Hepatocyte (in vitro differentiated cells): ENCODE data around the gene GATA6. TPM values are rescaled to one million over a fixed set of nuclear protein-coding genes. Genes with fewer than 3 reads are reported as not detected.

Experiments
- DNase-seq: peaks from one replicate; pipeline ENCODE4 v3.0.0-alpha.2; 2016; ENCODE audit warnings: low spot score
- H2AFZ ChIP-seq: fragments of 200-600 bp; sonication (generic); 2 replicates; pipeline ENCODE4 v1.6.0; 2016; ENCODE audit warnings: antibody characterized with exemption, mild to moderate bottlenecking
- H3K27ac ChIP-seq: fragments of 200-600 bp; sonication (generic); 2 replicates; pipeline ENCODE4 v1.5.1; 2016; ENCODE audit warnings: mild to moderate bottlenecking
- H3K27me3 ChIP-seq: fragments of 200-600 bp; sonication (generic); 2 replicates; pipeline ENCODE4 v1.6.1; 2016
- H3K36me3 ChIP-seq: fragments of 200-600 bp; sonication (generic); replicated peaks from 2 replicates; pipeline ENCODE4 v1.5.1; 2016; ENCODE audit warnings: low read depth; ENCODE audit not compliant: insufficient read depth
- H3K4me1 ChIP-seq: fragments of 200-600 bp; sonication (generic); 2 replicates; pipeline ENCODE4 v1.5.1; 2016; ENCODE audit warnings: mild to moderate bottlenecking, moderate library complexity; ENCODE audit not compliant: insufficient read depth
- H3K4me2 ChIP-seq: fragments of 200-600 bp; sonication (generic); 2 replicates; pipeline ENCODE4 v1.6.0; 2016
- H3K4me3 ChIP-seq: fragments of 200-600 bp; sonication (generic); 2 replicates; pipeline ENCODE4 v1.5.1; 2016; ENCODE audit warnings: mild to moderate bottlenecking
- H3K79me2 ChIP-seq: fragments of 200-600 bp; sonication (generic); 2 replicates; pipeline ENCODE4 v1.6.0; 2017; ENCODE audit warnings: mild to moderate bottlenecking
- H3K9me2 ChIP-seq: fragments of 200-600 bp; sonication (generic); replicated peaks from 2 replicates; pipeline ENCODE4 v1.6.0; 2017; ENCODE audit warnings: mild to moderate bottlenecking; ENCODE audit not compliant: insufficient read depth
- H3K9me3 ChIP-seq: fragments of 200-600 bp; sonication (generic); 2 replicates; pipeline ENCODE4 v1.5.1; 2016; ENCODE audit warnings: low read depth, mild to moderate bottlenecking
- H4K20me1 ChIP-seq: fragments of 200-600 bp; sonication (generic); 2 replicates; pipeline ENCODE4 v1.6.0; 2016; ENCODE audit warnings: mild to moderate bottlenecking; ENCODE audit not compliant: insufficient read depth, poor library complexity, severe bottlenecking
- CTCF ChIP-seq: fragments of 200-600 bp; sonication (generic); IDR thresholded peaks from 2 replicates; pipeline ENCODE4 v1.5.1; 2016; ENCODE audit warnings: antibody characterized with exemption, mild to moderate bottlenecking; ENCODE audit not compliant: poor library complexity
- EZH2 ChIP-seq: fragments of 200-600 bp; sonication (generic); IDR thresholded peaks from 2 replicates; pipeline ENCODE4 v1.6.1; 2016; ENCODE audit warnings: antibody characterized with exemption, mild to moderate bottlenecking, borderline replicate concordance
- EZH2phosphoT487 ChIP-seq: fragments of 200-600 bp; sonication (generic); IDR thresholded peaks from one replicate; pipeline ENCODE4 v1.6.1; 2018; ENCODE audit warnings: antibody characterized with exemption, mild to moderate bottlenecking, low read depth, moderate library complexity; ENCODE audit not compliant: unreplicated experiment, severe bottlenecking
- WGBS: methylation state at CpG from one replicate; pipeline ENCODE4 v1.1.6; 2016; ENCODE audit warnings: low lambda C conversion rate; ENCODE audit errors: missing lambda C conversion rate; 5-methylcytosine and 5-hydroxymethylcytosine counted together
- polyA plus RNA-seq: library from polyadenylated mRNA; unstranded; fragments of >200 nt; fragmentation: Nextera tagmentation; extraction: Ambion mirVana; gene quantifications from 2 replicates; pipeline ENCODE4 v1.2.1, GENCODE V29; 2016
- total RNA-seq: library from RNA; depleted of rRNA; stranded (reverse); fragments of >200 nt; gene quantifications from 2 replicates; pipeline ENCODE4 v1.2.3, GENCODE V29; 2014

Gene GATA6
- total and polyA plus RNA-seq, 2 experiments from 2014 or later: 125 to 128 TPM

GRCh38 chr18:22177327-22177871 is 8.0 kb downstream of the GATA6 start:
- no peaks in the 10 kb centered on the region for H3K9me2 ChIP-seq
- H3K4me1 ChIP-seq: peaks cover 21% of the 10 kb centered on the region
- peak overlapping the region; percentile 25 for H3K4me3 ChIP-seq
- H3K36me3 ChIP-seq: no peaks in the 10 kb centered on the region
- H2AFZ ChIP-seq: no peak overlapping the region
- H4K20me1 ChIP-seq: peaks cover 51% of the 10 kb centered on the region
- H3K4me2 ChIP-seq: peak overlapping the region; percentile 84
- peak overlapping the region; percentile 100 for H3K27ac ChIP-seq
- 46% methylated on average over 13 of the region's 13 CpGs for WGBS
- no peaks in the 10 kb centered on the region for H3K9me3 ChIP-seq
- no peak for TF ChIP-seq CTCF
- TF ChIP-seq EZH2phosphoT487: no peak
- TF ChIP-seq EZH2: no peak
- H3K27me3 ChIP-seq: no peaks in the 10 kb centered on the region
- DNase-seq: no peak
- peaks cover 96% of the 10 kb centered on the region for H3K79me2 ChIP-seq

- H3K9me3 ChIP-seq: no peaks in the 10 kb centered on the region
- peak; percentile 55 for DNase-seq
- no peaks in the 10 kb centered on the region for H3K36me3 ChIP-seq
- H3K4me2 ChIP-seq: peak overlapping the region; percentile 84
- H3K4me1 ChIP-seq: peaks cover 35% of the 10 kb centered on the region
- no peaks in the 10 kb centered on the region for H3K9me2 ChIP-seq
- no peak overlapping the region for H2AFZ ChIP-seq
- no peaks in the 10 kb centered on the region for H3K27me3 ChIP-seq
- TF ChIP-seq EZH2phosphoT487: no peak
- peak overlapping the region; percentile 15 for H3K4me3 ChIP-seq
- peaks cover 94% of the 10 kb centered on the region for H3K79me2 ChIP-seq
- H4K20me1 ChIP-seq: peaks cover 34% of the 10 kb centered on the region
- H3K27ac ChIP-seq: peak overlapping the region; percentile 100
These were observed 9.8 kb downstream of the GATA6 start for GRCh38 chr18:22179174-22179573.

- no peak overlapping the region for H2AFZ ChIP-seq
- no peak overlapping the region for H3K4me3 ChIP-seq
- H3K36me3 ChIP-seq: no peaks in the 10 kb centered on the region
- 65% methylated on average over 1 of the region's 1 CpG for WGBS
- no peaks in the 10 kb centered on the region for H3K9me3 ChIP-seq
- peak overlapping the region; percentile 100 for H3K27ac ChIP-seq
- DNase-seq: no peak
- TF ChIP-seq EZH2phosphoT487 (no peak), CTCF (no peak), EZH2 (no peak)
- peaks cover 32% of the 10 kb centered on the region for H4K20me1 ChIP-seq
- no peaks in the 10 kb centered on the region for H3K27me3 ChIP-seq
- peak overlapping the region; percentile 84 for H3K4me2 ChIP-seq
- peaks cover 94% of the 10 kb centered on the region for H3K79me2 ChIP-seq
- H3K4me1 ChIP-seq: peaks cover 38% of the 10 kb centered on the region
- H3K9me2 ChIP-seq: no peaks in the 10 kb centered on the region
These were observed 10.2 kb downstream of the GATA6 start for GRCh38 chr18:22179631-22180030.

- no peak for DNase-seq
- H3K4me2 ChIP-seq: peak overlapping the region; percentile 84
- H2AFZ ChIP-seq: no peak overlapping the region
- H3K4me1 ChIP-seq: peaks cover 49% of the 10 kb centered on the region
- no peaks in the 10 kb centered on the region for H3K9me2 ChIP-seq
- peak overlapping the region; percentile 100 for H3K27ac ChIP-seq
- H3K79me2 ChIP-seq: peaks cover 94% of the 10 kb centered on the region
- H3K27me3 ChIP-seq: no peaks in the 10 kb centered on the region
- 36% methylated on average over 6 of the region's 6 CpGs for WGBS
- peaks cover 35% of the 10 kb centered on the region for H4K20me1 ChIP-seq
- no peaks in the 10 kb centered on the region for H3K9me3 ChIP-seq
- no peak for TF ChIP-seq EZH2phosphoT487
- no peak for TF ChIP-seq EZH2
- no peak for TF ChIP-seq CTCF
- H3K36me3 ChIP-seq: no peaks in the 10 kb centered on the region
- no peak overlapping the region for H3K4me3 ChIP-seq
These were observed 11.3 kb downstream of the GATA6 start for GRCh38 chr18:22180722-22181121.
